RWPE2 (cell line): ENCODE measurements around the gene SH3RF2.
A peak's percentile ranks its signal among the peaks of the same experiment; 100 is the strongest.

Experiments
- ATAC-seq: fragments of 200-7000 bp; cut with Tn5 transposase; 3 replicates; pipeline ENCODE4 v1.9.1; 2021; ENCODE audit warnings: low read depth
- DNase-seq: peaks from one replicate; pipeline ENCODE4 v3.0.0-alpha.2; 2020; ENCODE audit warnings: low spot score
- H3K27ac ChIP-seq: fragments of 450-650 bp; 2 replicates; pipeline ENCODE4 v1.5.1; 2017; ENCODE audit warnings: mild to moderate bottlenecking; ENCODE audit not compliant: poor library complexity, severe bottlenecking
- H3K27me3 ChIP-seq: fragments of 250-450 bp; sonication (Bioruptor Pico); 2 replicates; pipeline ENCODE4 v1.5.1; 2021; ENCODE audit warnings: mild to moderate bottlenecking, moderate library complexity; ENCODE audit not compliant: insufficient read depth, poor library complexity, severe bottlenecking
- H3K36me3 ChIP-seq: fragments of 250-450 bp; sonication (Bioruptor Pico); 2 replicates; pipeline ENCODE4 v1.5.1; 2020; ENCODE audit warnings: low read depth, mild to moderate bottlenecking, moderate library complexity
- H3K4me1 ChIP-seq: fragments of 250-450 bp; sonication (Bioruptor Pico); 2 replicates; pipeline ENCODE4 v1.5.1; 2021; ENCODE audit warnings: mild to moderate bottlenecking, moderate library complexity; ENCODE audit not compliant: insufficient read depth, poor library complexity, severe bottlenecking
- H3K4me3 ChIP-seq: fragments of 250-450 bp; sonication (Bioruptor Pico); 2 replicates; pipeline ENCODE4 v1.5.1; 2021; ENCODE audit warnings: mild to moderate bottlenecking, moderate library complexity; ENCODE audit not compliant: severe bottlenecking
- H3K9me3 ChIP-seq: fragments of 250-450 bp; sonication (Bioruptor Pico); 2 replicates; pipeline ENCODE4 v1.5.1; 2021; ENCODE audit warnings: mild to moderate bottlenecking, moderate library complexity; ENCODE audit not compliant: severe bottlenecking
- CTCF ChIP-seq: fragments of 450-650 bp; IDR thresholded peaks from one replicate; pipeline ENCODE4 v1.5.1; 2017; ENCODE audit warnings: mild to moderate bottlenecking, moderate library complexity; ENCODE audit not compliant: poor library complexity, severe bottlenecking

Gene SH3RF2

GRCh38 chr5:145942201-145942600, 5.8 kb downstream of the SH3RF2 start:
- H3K36me3 ChIP-seq, result peaks cover 57% of the 10 kb centered on the region
- peaks cover 59% of the 10 kb centered on the region for H3K4me1 ChIP-seq
- no peak for TF ChIP-seq CTCF

DNA sequence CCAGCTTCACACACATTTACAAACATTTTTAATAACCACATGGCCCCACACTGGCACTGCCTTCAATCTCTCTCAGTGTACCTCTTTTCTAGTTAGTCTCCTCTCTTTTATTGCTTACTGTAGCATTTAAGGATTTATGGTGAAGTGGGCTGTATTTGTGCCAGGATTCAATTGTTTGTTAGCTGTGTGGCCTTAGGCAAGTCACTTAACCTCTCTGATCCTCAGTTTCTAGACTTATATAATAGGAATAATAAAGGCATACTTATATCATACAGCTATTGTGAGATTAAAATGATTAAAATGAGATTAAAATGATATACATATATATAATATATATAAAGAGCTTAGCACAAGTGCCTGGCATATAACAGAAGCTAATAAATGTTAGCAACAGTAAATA, 6.4 kb downstream of the SH3RF2 start:
- no peak overlapping the region for H3K27ac ChIP-seq
- H3K4me3 ChIP-seq, result no peak overlapping the region
- H3K27me3 ChIP-seq, result no peaks in the 10 kb centered on the region
- peaks cover 61% of the 10 kb centered on the region for H3K36me3 ChIP-seq
- peaks cover 60% of the 10 kb centered on the region for H3K4me1 ChIP-seq
- TF ChIP-seq CTCF, result no peak
- H3K9me3 ChIP-seq, result no peaks in the 10 kb centered on the region
- no peak for DNase-seq
- ATAC-seq, result no peak

More at GRCh38 chr5:145942201-145942600, 5.8 kb downstream of the SH3RF2 start:
- DNase-seq (no peak), ATAC-seq (no peak)
- Histone ChIP-seq H3K27ac (peak overlapping the region; percentile 15), H3K4me3 (no peak overlapping the region), H3K9me3 (no peaks in the 10 kb centered on the region), H3K27me3 (no peaks in the 10 kb centered on the region)

GRCh38 chr5:145943674-145944121, 7.3 kb downstream of the SH3RF2 start:
- ATAC-seq, result peak; percentile 66
- peaks cover 50% of the 10 kb centered on the region for H3K4me1 ChIP-seq
- DNase-seq, result peak; percentile 79

GRCh38 chr5:145944328-145944727, 8.0 kb downstream of the SH3RF2 start:
- no peak for ATAC-seq
- peaks cover 44% of the 10 kb centered on the region for H3K4me1 ChIP-seq

More at GRCh38 chr5:145943674-145944121, 7.3 kb downstream of the SH3RF2 start:
- Histone ChIP-seq H3K36me3 (peaks cover 54% of the 10 kb centered on the region), H3K27ac (peak overlapping the region; percentile 21), H3K27me3 (no peaks in the 10 kb centered on the region), H3K9me3 (no peaks in the 10 kb centered on the region), H3K4me3 (no peak overlapping the region)
- no peak for TF ChIP-seq CTCF

More at GRCh38 chr5:145944328-145944727, 8.0 kb downstream of the SH3RF2 start:
- no peaks in the 10 kb centered on the region for H3K27me3 ChIP-seq
- no peak overlapping the region for H3K27ac ChIP-seq
- peaks cover 48% of the 10 kb centered on the region for H3K36me3 ChIP-seq
- H3K9me3 ChIP-seq, result no peaks in the 10 kb centered on the region
- no peak overlapping the region for H3K4me3 ChIP-seq
- DNase-seq, result no peak
- no peak for TF ChIP-seq CTCF
